ENCODE data around the gene TCEA2.
A peak's percentile ranks its signal among the peaks of the same experiment; 100 is the strongest.

The TCEA2 gene

GRCh38 chr20:64095455-64095854 lies 32.5 kb downstream of the TCEA2 start:
- DNase-seq (ENCODE audit: low read depth), result no peak

DNA sequence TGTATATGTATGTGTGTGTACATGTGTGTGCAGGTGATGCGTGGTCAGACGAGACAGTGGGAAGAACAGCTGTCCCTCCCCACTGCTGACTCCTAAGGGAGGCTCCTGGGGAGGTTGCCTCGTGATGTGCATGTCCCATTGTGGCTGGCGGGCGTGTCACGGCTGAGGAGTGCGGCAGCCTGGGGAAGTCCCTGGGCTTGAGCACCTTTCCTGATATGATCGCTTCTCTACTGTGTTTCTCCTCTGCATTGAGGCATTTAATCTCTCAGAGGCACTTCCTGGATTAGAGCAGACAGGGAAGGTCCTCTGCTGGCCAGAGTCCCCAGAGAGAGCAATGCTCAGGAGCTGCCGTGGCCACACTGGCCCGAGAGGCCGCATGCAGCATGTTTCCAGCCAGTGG lies 32.9 kb downstream of the TCEA2 start:
- no peak for DNase-seq (ENCODE audit: low read depth)

DNA sequence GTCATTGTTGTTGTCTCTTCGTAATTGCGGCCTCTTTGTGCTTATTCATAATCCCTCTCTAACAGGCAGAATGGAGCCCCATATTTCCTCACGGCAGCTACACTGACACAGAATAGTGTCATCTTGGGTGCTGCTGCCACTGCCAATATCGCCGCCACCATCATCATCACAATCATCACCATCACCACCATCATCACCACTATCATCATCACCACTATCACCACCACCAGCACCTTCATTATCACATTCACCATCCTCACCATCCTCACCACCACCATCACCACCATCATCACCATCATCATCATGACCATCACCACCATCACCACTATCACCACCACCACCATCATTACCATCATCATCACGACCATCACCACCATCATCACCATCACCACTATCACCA lies 33.5 kb downstream of the TCEA2 start:
- DNase-seq (ENCODE audit: low read depth), result no peak

GRCh38 chr20:64098471-64099013 lies 35.5 kb downstream of the TCEA2 start:
- no peak for DNase-seq (ENCODE audit: low read depth)

- no peak for DNase-seq (ENCODE audit: low read depth)
Measured at GRCh38 chr20:64099086-64099786, 36.2 kb downstream of the TCEA2 start.

GRCh38 chr20:64099880-64100565 lies 37.0 kb downstream of the TCEA2 start:
- no peak for DNase-seq (ENCODE audit: low read depth)

DNA sequence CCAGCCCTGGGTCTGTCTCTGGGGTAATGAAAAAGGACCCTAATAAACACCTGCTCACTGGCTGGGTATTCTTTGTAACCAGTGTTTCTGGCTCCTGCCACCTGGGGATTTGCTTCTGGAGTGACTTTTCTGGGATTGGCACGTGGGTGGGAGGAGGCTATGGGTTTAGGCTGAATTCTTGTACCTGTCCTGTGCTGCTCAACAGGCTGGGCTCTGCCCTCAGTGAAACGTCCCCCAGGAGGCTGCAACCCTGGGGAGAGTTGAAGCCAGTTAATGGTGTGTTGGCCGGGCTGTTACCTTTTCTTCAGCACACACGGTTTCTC lies 37.5 kb downstream of the TCEA2 start:
- no peak for DNase-seq (ENCODE audit: low read depth)

DNA sequence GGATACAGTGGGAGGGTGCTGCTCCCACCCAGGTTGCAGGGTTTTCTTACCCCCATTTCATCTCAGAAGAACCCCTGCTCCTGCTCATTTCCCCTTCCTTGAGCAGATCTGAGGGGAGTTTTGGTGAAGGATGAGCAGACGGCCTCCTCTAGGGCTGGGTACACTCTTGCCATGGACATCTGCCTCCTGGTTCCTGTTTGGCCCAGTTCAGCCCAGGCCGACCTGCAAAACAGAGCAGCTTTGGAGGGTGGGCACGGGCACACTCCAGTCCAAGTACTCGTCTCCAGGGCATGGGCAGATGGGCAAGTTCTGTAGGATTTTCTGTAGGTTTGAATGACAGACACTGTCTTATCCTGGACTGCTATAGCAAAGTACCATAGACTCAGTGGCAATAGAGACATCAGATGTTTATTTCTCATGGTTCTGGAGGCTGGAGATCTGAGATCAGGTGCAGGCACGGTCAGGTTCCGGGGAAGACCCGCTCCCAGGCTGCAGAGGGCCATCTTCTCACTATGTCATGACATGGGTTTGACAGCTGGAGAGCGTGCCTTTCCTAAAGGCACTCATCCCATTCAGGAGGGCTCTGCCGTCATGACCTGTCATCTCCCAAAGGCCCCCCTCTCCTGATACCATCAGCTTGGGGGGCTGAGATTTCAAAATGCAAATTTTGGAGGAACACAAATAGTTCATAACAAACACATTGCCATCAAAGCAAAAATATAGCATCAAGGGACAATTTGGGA lies 38.1 kb downstream of the TCEA2 start:
- DNase-seq (ENCODE audit: low read depth), result no peak

- DNase-seq (ENCODE audit: low read depth), result peak; percentile 43
Measured at GRCh38 chr20:64101731-64102621, 39.0 kb downstream of the TCEA2 start.

GRCh38 chr20:64102647-64103354 lies 39.8 kb downstream of the TCEA2 start:
- no peak for DNase-seq (ENCODE audit: low read depth)

GRCh38 chr20:64103871-64104666 lies 41.1 kb downstream of the TCEA2 start:
- DNase-seq (ENCODE audit: low read depth), result no peak

DNA sequence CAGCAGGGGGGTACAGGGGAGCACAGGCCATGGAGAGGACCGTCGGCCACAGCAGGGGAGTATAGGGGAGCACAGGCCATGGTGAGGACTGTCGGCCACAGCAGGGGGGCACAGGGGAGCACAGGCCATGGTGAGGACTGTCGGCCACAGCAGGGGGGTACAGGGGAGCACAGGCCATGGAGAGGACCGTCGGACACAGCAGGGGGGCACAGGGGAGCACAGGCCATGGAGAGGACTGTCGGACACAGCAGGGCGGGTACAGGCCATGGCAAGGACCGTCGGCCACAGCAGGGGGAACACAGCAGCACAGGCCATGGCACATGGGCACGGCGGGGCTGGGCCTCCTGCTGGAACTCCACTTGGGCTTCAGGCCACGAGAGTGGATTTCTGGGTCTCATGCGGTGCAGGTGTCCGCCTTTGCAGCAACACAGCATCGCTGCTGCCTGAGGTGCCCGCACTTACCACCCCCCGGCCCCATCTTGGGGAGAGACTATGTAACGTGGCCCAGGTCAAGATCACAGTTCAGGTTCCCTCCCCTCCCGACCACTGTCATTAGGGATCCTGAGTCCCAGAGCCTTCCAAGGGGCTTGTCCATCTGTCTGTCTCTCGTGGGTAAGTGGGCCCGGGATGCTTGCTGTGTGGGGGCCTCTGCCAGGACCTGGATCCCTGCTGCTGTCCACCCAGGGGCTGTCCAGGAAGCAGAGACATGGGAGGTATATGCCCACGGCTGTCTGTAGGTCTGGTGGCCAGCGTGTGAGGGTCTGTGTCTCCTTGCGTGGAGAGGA lies 41.9 kb downstream of the TCEA2 start:
- DNase-seq (ENCODE audit: low read depth), result no peak

DNA sequence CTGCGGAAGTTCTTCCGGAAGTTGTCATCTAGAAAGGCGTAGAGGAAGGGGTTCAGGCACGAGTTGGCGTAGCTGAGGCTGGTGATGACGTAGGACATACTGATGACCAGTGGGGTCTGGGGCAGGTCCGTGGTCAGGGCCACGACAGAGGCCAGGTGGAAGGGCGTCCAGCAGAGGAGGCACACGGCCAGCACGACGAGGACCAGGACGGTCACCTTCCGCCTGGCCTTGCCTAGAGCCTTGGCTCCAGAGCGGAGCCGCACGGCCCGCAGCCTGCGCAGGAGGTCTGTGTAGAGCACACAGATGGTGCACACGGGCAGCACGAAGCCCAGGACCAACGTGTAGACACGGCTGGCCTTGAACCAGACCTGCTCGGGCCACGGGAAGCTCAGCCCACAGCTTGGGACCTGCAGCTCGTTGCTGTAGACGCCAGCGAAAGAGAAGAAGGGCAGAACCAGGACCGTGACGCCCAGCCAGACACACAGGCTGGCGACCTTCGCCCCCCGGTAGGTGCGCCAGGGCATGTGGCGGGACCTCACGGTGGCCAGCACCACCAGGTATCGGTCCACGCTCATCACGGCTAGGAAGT lies 42.9 kb downstream of the TCEA2 start:
- DNase-seq (ENCODE audit: low read depth), result no peak

- DNase-seq (ENCODE audit: low read depth), result no peak
Measured at GRCh38 chr20:64106435-64106961, 43.5 kb downstream of the TCEA2 start.

DNA sequence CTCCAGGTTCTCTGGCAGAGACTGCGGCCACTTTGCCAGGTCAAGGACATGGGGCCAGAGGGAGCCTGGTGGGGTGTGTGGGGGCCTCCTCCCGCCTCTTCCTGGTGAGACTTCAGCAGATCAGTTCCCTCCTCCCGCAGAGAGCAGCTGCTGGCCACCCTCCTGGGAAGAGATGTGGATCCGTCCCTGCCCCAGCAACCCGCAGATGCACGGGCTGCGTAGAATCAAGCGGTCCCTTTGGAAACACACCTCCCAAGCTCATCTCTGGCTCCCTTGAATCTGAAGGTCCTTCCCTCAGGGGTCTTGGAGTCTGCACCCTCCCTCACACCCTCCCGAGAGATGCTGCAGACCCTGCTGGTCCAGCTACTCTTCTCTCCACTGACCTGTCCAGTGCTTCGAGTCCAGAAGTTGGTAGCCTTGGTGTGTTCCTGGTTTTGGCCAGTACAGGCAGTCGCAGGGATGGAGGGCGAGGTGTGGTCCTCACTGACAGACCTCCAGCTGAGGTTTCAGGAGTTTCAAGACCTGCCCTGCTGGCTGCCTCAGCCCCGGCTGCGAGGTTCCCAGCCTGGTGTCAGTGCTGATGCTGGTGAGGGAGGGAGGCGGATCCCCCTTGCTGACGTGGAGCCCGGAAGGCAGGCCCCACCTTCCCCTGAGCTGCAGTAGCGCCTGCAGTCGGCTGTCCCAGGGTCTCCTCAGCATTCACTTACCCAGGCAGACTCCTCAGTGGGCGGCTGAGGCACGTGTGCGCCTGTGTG lies 44.2 kb downstream of the TCEA2 start, which contains the start of gene NPBWR2:
Gene NPBWR2 (minus strand): TSS at position 585 of the 755 bp plus-strand sequence. CDS start 734 bp downstream, outside the sequence.
- DNase-seq (ENCODE audit: low read depth), result no peak

DNA sequence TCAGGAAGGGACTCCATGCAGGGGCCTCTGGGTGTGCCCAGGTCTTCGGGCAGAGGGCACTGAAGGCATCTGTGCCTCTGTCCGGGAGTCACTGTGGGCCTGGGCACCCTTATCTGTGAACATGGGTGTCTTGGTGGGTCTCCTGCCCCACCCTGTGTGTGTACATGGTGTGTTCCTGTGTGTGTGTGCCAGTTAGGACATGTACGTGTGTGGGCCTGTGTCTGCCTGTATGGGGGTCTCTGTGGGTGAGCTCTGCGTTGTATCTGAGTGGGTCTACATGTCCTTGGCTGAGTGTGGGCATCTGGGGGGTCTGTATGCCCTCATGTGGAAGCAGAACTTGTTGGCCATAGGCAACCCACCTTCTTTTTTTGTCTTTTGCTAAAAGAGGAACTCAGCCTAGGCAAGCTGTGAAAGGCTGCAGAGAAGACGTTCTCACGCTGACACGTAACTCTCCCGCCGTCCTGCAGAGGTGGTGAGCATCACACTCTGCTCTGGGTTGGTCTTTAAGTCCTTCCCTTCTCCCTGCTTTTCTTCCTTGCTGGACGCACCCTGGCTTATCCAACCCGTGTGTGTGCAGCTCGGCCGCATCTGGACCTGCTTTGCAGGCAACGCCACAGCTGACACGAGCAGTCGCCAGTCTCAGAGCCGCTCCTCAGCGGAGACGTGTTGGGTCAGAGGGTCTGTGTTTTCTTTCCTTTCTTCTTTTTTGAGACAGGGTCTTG lies 44.9 kb downstream of the TCEA2 start:
- DNase-seq (ENCODE audit: low read depth), result no peak

Data from stimulated activated CD8-positive, alpha-beta memory T cell treated with anti-CD3 and anti-CD28 coated beads, Interleukin-7, amount 100 ng/mL, for 24 hours (primary cell).